BE2C (cell line): ENCODE data around the gene WWOX.

ENCODE experiments used
- DNase-seq: peaks from one replicate; pipeline ENCODE4 v3.0.0-alpha.2; 2020
- H3K27me3 ChIP-seq: fragments of 250-450 bp; sonication (Bioruptor Pico); 2 replicates; pipeline ENCODE4 v1.5.1; 2020; ENCODE audit warnings: mild to moderate bottlenecking
- H3K36me3 ChIP-seq: fragments of 250-450 bp; sonication (Bioruptor Pico); 2 replicates; pipeline ENCODE4 v1.5.1; 2020; ENCODE audit warnings: mild to moderate bottlenecking
- H3K4me1 ChIP-seq: fragments of 250-450 bp; sonication (Bioruptor Pico); 2 replicates; pipeline ENCODE4 v1.5.1; 2020
- H3K4me3 ChIP-seq: 2 replicates; pipeline ENCODE4 v1.5.1; 2011; ENCODE audit warnings: low read depth, low read length
- H3K9me3 ChIP-seq: fragments of 250-450 bp; sonication (Bioruptor Pico); 2 replicates; pipeline ENCODE4 v1.5.1; 2020
- TF ChIP-seq, protein P1 (sequence below): IDR thresholded peaks from 2 replicates; pipeline ENCODE4 v1.5.1; 2012; ENCODE audit warnings: mild to moderate bottlenecking, low read depth, low read length

Gene WWOX

DNA sequence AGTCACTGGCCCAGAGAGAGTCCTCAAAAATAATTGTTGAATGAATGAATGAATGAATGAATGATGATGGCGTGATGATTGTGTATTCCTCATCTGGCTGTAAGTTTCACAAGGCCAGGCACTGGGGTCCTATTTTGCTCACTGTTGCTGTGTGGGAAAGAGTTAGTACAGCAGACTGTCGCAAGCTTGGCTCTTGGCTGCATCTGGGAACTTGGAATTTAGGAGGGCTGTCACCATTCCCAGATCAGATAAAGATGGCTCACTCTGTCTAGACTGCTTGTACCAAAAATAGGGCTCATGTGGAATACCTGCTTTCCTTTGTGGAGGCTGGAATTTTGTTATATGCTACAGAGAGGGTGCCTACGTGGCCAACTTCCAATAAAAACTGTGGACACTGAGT, 530.6 kb downstream of the WWOX start:
- no peak for DNase-seq
- H3K27me3 ChIP-seq: no peaks in the 10 kb centered on the region
- H3K36me3 ChIP-seq: no peaks in the 10 kb centered on the region
- no peaks in the 10 kb centered on the region for H3K9me3 ChIP-seq
- no peaks in the 10 kb centered on the region for H3K4me1 ChIP-seq
- no peak overlapping the region for H3K4me3 ChIP-seq
- TF ChIP-seq, protein P1, sequence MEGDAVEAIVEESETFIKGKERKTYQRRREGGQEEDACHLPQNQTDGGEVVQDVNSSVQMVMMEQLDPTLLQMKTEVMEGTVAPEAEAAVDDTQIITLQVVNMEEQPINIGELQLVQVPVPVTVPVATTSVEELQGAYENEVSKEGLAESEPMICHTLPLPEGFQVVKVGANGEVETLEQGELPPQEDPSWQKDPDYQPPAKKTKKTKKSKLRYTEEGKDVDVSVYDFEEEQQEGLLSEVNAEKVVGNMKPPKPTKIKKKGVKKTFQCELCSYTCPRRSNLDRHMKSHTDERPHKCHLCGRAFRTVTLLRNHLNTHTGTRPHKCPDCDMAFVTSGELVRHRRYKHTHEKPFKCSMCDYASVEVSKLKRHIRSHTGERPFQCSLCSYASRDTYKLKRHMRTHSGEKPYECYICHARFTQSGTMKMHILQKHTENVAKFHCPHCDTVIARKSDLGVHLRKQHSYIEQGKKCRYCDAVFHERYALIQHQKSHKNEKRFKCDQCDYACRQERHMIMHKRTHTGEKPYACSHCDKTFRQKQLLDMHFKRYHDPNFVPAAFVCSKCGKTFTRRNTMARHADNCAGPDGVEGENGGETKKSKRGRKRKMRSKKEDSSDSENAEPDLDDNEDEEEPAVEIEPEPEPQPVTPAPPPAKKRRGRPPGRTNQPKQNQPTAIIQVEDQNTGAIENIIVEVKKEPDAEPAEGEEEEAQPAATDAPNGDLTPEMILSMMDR: no peak

DNA sequence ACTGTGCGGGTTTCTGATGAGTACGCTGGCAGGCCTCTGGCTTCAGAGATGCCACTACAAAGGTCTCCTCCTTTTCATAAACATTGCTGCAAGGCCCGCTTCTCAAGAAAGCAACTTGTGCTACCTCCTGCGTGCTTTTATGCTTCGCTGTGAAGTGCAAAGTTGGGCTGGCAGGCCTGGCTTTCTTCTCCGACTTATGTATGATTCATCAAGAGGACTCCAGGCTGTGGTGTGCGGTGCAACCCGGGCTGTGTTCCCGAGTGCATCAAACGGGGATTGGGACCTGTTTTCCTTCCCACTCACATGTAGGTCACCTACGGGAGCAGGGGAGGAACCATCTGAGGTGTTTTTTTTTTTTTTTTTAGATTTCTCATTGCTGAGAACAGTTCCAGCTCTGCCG, 534.1 kb downstream of the WWOX start:
- Histone ChIP-seq H3K4me3 (no peak overlapping the region), H3K9me3 (no peaks in the 10 kb centered on the region; the same call in 1 of the 2 replicates), H3K4me1 (no peaks in the 10 kb centered on the region), H3K27me3 (no peaks in the 10 kb centered on the region), H3K36me3 (no peaks in the 10 kb centered on the region)
- TF ChIP-seq, protein P1: no peak
- no peak for DNase-seq

DNA sequence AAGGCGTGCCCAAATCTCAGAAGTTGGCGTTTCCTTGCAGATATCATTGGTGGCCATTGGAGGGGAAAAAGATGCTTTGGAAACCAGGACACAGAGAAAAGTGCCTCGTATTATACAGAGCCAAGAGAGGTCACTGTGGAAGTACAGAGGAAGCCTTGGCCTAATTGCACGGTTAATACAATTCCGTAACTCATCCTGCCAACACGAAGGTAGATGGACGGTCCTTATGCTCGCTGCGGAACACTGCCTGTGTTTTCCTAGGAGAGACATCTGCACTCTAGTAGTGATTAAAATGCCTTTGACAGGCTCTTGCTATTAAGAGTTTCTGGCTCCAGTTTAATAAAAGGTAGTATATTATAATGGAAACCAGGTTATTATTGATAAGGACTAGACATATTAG, 536.4 kb downstream of the WWOX start:
- H3K27me3 ChIP-seq: no peaks in the 10 kb centered on the region

DNA sequence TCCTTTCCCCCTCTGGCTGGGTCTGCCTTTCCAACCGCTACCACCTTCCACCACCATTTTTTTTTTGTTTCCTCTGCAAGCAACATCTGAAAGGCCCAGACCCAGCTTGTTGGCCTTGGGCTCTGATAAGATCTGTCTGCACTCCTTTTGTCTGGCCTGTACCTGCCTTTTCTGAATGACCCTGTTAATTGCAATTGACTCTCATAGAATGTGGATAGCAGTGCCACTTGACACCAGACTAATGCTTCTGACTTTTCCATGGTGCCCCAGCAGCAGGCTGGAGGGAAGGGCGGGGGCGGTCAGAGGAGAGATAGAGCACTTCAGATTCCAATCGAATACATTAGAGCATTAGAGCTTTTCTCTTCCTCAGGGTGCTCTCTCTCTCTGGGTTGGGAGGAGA, 538.9 kb downstream of the WWOX start:
- no peaks in the 10 kb centered on the region for H3K4me1 ChIP-seq
- no peak for DNase-seq
- no peak overlapping the region for H3K4me3 ChIP-seq
- TF ChIP-seq, protein P1: no peak
- no peaks in the 10 kb centered on the region for H3K36me3 ChIP-seq
- no peaks in the 10 kb centered on the region; the same call in 1 of the 2 replicates for H3K9me3 ChIP-seq
- H3K27me3 ChIP-seq: no peaks in the 10 kb centered on the region

More for the DNA sequence above, 536.4 kb downstream of the WWOX start:
- H3K4me1 ChIP-seq: no peaks in the 10 kb centered on the region
- H3K36me3 ChIP-seq: no peaks in the 10 kb centered on the region
- TF ChIP-seq, protein P1: no peak
- no peak overlapping the region for H3K4me3 ChIP-seq
- DNase-seq: no peak
- H3K9me3 ChIP-seq: no peaks in the 10 kb centered on the region; the same call in 1 of the 2 replicates

DNA sequence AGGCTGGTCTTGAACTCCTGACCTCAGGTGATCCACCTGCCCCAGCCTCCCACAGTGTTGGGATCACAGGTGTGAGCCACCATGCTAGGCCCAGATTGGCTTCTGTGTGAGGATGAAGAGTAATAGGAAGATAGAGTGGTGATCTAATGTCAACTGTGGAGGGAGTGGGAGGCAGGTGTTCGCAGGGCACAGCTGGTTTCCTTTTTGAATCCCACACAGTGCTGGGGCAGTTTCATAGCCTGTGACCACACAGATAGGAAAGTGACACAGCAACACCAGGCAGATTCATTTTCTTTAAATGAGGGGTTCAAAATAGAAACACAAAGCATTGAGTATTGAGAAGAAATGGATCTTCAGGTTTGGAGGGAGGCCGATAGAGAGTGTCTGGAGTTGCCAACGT, 540.3 kb downstream of the WWOX start:
- Histone ChIP-seq H3K4me1 (no peaks in the 10 kb centered on the region), H3K27me3 (no peaks in the 10 kb centered on the region), H3K4me3 (no peak overlapping the region), H3K36me3 (no peaks in the 10 kb centered on the region), H3K9me3 (no peaks in the 10 kb centered on the region; the same call in 1 of the 2 replicates)
- DNase-seq: no peak
- TF ChIP-seq, protein P1: no peak

DNA sequence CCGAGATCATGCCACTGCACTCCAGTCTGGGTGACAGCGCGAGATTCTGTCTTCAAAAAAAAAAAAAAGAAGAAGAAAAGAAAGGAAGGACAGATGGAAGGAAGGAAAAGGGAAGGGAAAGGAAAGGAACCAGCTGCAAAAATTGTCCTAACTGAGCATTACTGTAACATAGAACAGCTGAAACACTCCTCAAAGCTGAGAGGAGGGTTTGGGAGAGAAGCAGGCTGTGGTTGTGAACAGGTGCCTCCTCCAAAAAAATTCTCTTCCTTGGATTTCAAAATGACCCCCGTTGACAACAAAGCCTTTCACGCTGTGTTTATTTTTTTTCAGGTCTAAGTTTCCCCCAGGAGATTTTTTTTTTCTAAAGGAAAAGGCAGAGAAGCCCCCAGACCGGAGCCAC, 541.4 kb downstream of the WWOX start:
- Histone ChIP-seq H3K36me3 (no peaks in the 10 kb centered on the region), H3K27me3 (no peaks in the 10 kb centered on the region), H3K4me3 (no peak overlapping the region), H3K4me1 (no peaks in the 10 kb centered on the region), H3K9me3 (no peaks in the 10 kb centered on the region; the same call in 1 of the 2 replicates)
- no peak for DNase-seq
- TF ChIP-seq, protein P1: no peak
